GM12891 (cell line): ENCODE measurements around the gene UBE2R2. TPM values are rescaled to one million over a fixed set of nuclear protein-coding genes. Genes with fewer than 3 reads are reported as not detected.
A peak's percentile ranks its signal among the peaks of the same experiment; 100 is the strongest.
"Not testable (repeated sequence)": the region's sequence is repeated elsewhere in the genome, so short reads cannot be mapped to it uniquely, and the experiment has no call there.

Experiments used
- DNase-seq: peaks from one replicate; pipeline ENCODE4 v3.0.0; 2011; ENCODE audit warnings: low spot score; ENCODE audit not compliant: insufficient read length
- FAIRE-seq: peaks from 2 replicates; lab custom pipeline; 2011; peaks lifted over from hg19 to GRCh38; lab: Jason Lieb, UNC
- PAX5 ChIP-seq: IDR thresholded peaks from 2 replicates; pipeline ENCODE4 v1.6.1; 2011; ENCODE audit warnings: low read length, moderate library complexity, mild to moderate bottlenecking; ENCODE audit not compliant: insufficient read depth, severe bottlenecking
- POLR2A ChIP-seq: IDR thresholded peaks from 2 replicates; pipeline ENCODE4 v1.6.1; 2011; ENCODE audit warnings: low read depth, low read length, control low read depth
- POLR2AphosphoS5 ChIP-seq: IDR thresholded peaks from 2 replicates; pipeline ENCODE4 v1.6.1; 2011; ENCODE audit warnings: low read depth, low read length, control low read depth
- POU2F2 ChIP-seq: IDR thresholded peaks from 2 replicates; pipeline ENCODE4 v1.6.1; 2011; ENCODE audit warnings: low read depth, mild to moderate bottlenecking, control low read depth, low read length, moderate library complexity
- SPI1 ChIP-seq: IDR thresholded peaks from 2 replicates; pipeline ENCODE4 v1.6.1; 2011; ENCODE audit warnings: low read depth, low read length, control low read depth
- TAF1 ChIP-seq: IDR thresholded peaks from 2 replicates; pipeline ENCODE4 v1.6.1; 2011; ENCODE audit warnings: low read depth, low read length, control low read depth
- polyA plus RNA-seq: library from polyadenylated mRNA; unstranded; fragments of >200 nt; gene quantifications from one replicate; pipeline ENCODE4 v1.2.1, GENCODE V29; 2012; ENCODE audit warnings: low read depth, missing spikeins, inconsistent platforms; ENCODE audit not compliant: missing spikeins

Gene UBE2R2
- polyA plus RNA-seq, result 23.1 TPM

GRCh38 chr9:33816327-33817252 lies at the start of gene UBE2R2:
UBE2R2 (plus strand) TSS chr9:33817160; CDS start chr9:33817758, 598 bp downstream.
- DNase-seq (peak; percentile 90), FAIRE-seq (peak; percentile 92)
- no peak for TF ChIP-seq PAX5
- TF ChIP-seq SPI1, result peak; percentile 30; the same call in 1 of the 2 replicates
- peak; percentile 71; the same call in 1 of the 2 replicates for TF ChIP-seq POLR2A
- 0 out of 2 replicates have a peak, but pooled peaks have one; percentile 15 for TF ChIP-seq TAF1
- TF ChIP-seq POLR2AphosphoS5, result 0 out of 2 replicates have a peak, but pooled peaks have one; percentile 63

GRCh38 chr9:33770156-33770880 lies 46.6 kb upstream of the UBE2R2 start:
- DNase-seq, FAIRE-seq: not testable (repeated sequence)

- DNase-seq, FAIRE-seq: not testable (repeated sequence)
Measured at GRCh38 chr9:33773135-33773534, 43.8 kb upstream of the UBE2R2 start.

GRCh38 chr9:33774074-33774659 lies 42.8 kb upstream of the UBE2R2 start:
- not testable (repeated sequence) for FAIRE-seq

GRCh38 chr9:33776578-33776977 lies 40.4 kb upstream of the UBE2R2 start:
- FAIRE-seq (no peak), DNase-seq (no peak)
- TF ChIP-seq TAF1 (no peak), POU2F2 (no peak), POLR2A (no peak), POLR2AphosphoS5 (no peak), SPI1 (no peak), PAX5 (no peak)

More at GRCh38 chr9:33774074-33774659, 42.8 kb upstream of the UBE2R2 start:
- not testable (repeated sequence) for DNase-seq

- peak; percentile 39 for DNase-seq
- TF ChIP-seq SPI1 (no peak), POLR2AphosphoS5 (no peak), TAF1 (no peak), PAX5 (no peak), POU2F2 (no peak), POLR2A (no peak)
- peak; percentile 87 for FAIRE-seq
Measured at GRCh38 chr9:33778700-33779351, 38.1 kb upstream of the UBE2R2 start.

GRCh38 chr9:33780276-33780675 lies 36.7 kb upstream of the UBE2R2 start:
- TF ChIP-seq POLR2AphosphoS5, result no peak
- TF ChIP-seq POLR2A, result no peak
- no peak for TF ChIP-seq TAF1
- no peak for TF ChIP-seq POU2F2
- TF ChIP-seq SPI1, result no peak
- no peak for TF ChIP-seq PAX5
- no peak for FAIRE-seq
- no peak for DNase-seq

GRCh38 chr9:33781736-33782135 lies 35.2 kb upstream of the UBE2R2 start:
- no peak for DNase-seq
- FAIRE-seq, result no peak
- no peak for TF ChIP-seq PAX5
- TF ChIP-seq SPI1, result no peak
- no peak for TF ChIP-seq TAF1
- TF ChIP-seq POLR2A, result no peak
- no peak for TF ChIP-seq POLR2AphosphoS5

GRCh38 chr9:33782395-33783152 lies 34.4 kb upstream of the UBE2R2 start:
- FAIRE-seq, result no peak
- no peak for TF ChIP-seq POLR2A
- TF ChIP-seq PAX5, result no peak
- TF ChIP-seq POU2F2, result no peak
- TF ChIP-seq TAF1, result no peak
- no peak for TF ChIP-seq POLR2AphosphoS5
- TF ChIP-seq SPI1, result no peak
- DNase-seq, result no peak
